ENCODE data around the gene STK10. TPM values are rescaled to one million over a fixed set of nuclear protein-coding genes. Genes with fewer than 3 reads are reported as not detected.
A peak's percentile ranks its signal among the peaks of the same experiment; 100 is the strongest.

STK10 gene
- polyA plus RNA-seq, 1 of the 3 experiments (the other 2 are of a cell fraction), result 11.0 TPM

DNA sequence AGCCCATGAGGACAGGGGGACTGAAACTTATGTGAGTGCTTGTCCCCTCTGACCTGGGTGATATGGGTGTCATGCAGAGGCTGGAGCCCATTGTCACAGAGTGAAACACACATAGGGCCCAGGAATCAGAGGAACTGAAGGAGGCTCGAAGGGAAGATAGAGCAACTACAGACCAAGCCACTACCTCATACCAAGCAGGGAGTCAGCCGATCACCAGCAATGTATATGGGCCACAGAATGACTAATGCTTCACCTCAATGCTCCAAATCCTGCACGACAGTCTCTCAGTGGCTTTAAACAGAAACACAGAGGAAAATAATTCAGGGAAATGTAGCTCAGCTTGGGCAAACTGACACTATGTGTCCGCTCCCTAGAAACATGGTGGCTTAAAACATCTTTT is 172.7 kb downstream of the STK10 start:
- Histone ChIP-seq H3K9me3 (no peaks in the 10 kb centered on the region), H3K36me3 (replicated peaks in 1 of 2; ENCODE audit: control insufficient read depth in 1 of 2, insufficient read depth in 2 of 2, low read length in 1 of 2) (no peaks in the 10 kb centered on the region), H3K9me2 (no peaks in the 10 kb centered on the region), H3K4me1 (ENCODE audit: control insufficient read depth in 1 of 2, insufficient read depth in 2 of 2, low read depth in 1 of 2, low read length in 1 of 2) (no peaks in the 10 kb centered on the region), H2AFZ (ENCODE audit: low read depth) (no peak overlapping the region), H3K4me2 (no peak overlapping the region), H3K9ac (no peak overlapping the region), H4K20me1 (ENCODE audit: insufficient read depth) (no peaks in the 10 kb centered on the region), H3F3A (replicated peaks; ENCODE audit: insufficient read depth) (no peaks in the 10 kb centered on the region), H3K4me3 (ENCODE audit: low read depth in 2 of 2, low read length in 1 of 2) (no peak overlapping the region), H3K27ac (ENCODE audit: low read depth in 2 of 2, low read length in 1 of 2) (no peak overlapping the region), H3K27me3 (ENCODE audit: insufficient read depth) (no peaks in the 10 kb centered on the region), H3K79me2 (ENCODE audit: insufficient read depth) (no peaks in the 10 kb centered on the region)
- DNase-seq, result no peak
- 87% methylated on average over 4 of the region's 4 CpGs for WGBS (ENCODE audit: low lambda C conversion rate)
- ChIA-PET POLR2A (no interaction called here), CTCF (no interaction called here)
- TF ChIP-seq GATA2 (CRISPR knock-in tag; IDR thresholded peaks at IDR 0.05), result no peak
- no peak for TF ChIP-seq TAF1 (IDR thresholded peaks at IDR 0.05; ENCODE audit: borderline replicate concordance, low read depth, low read length)

- WGBS (ENCODE audit: low lambda C conversion rate), result 86% methylated on average over 2 of the region's 2 CpGs
- no peaks in the 10 kb centered on the region for H3K36me3 ChIP-seq (replicated peaks in 1 of 2; ENCODE audit: control insufficient read depth in 1 of 2, insufficient read depth in 2 of 2, low read length in 1 of 2)
- H3K79me2 ChIP-seq (ENCODE audit: insufficient read depth), result peaks cover 19% of the 10 kb centered on the region
- no peak overlapping the region for H2AFZ ChIP-seq (ENCODE audit: low read depth)
- H3K9ac ChIP-seq, result no peak overlapping the region
- CTCF ChIA-PET, result interaction anchor here (0.8 to 3.1 kb wide), 4 partner anchors 31 to 283 kb away, joined by 3 to 25 read pairs (median 4); no protein-coding TSS in a partner anchor
- no peak overlapping the region for H3K4me2 ChIP-seq
- TF ChIP-seq, protein P1, sequence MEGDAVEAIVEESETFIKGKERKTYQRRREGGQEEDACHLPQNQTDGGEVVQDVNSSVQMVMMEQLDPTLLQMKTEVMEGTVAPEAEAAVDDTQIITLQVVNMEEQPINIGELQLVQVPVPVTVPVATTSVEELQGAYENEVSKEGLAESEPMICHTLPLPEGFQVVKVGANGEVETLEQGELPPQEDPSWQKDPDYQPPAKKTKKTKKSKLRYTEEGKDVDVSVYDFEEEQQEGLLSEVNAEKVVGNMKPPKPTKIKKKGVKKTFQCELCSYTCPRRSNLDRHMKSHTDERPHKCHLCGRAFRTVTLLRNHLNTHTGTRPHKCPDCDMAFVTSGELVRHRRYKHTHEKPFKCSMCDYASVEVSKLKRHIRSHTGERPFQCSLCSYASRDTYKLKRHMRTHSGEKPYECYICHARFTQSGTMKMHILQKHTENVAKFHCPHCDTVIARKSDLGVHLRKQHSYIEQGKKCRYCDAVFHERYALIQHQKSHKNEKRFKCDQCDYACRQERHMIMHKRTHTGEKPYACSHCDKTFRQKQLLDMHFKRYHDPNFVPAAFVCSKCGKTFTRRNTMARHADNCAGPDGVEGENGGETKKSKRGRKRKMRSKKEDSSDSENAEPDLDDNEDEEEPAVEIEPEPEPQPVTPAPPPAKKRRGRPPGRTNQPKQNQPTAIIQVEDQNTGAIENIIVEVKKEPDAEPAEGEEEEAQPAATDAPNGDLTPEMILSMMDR (IDR thresholded peaks at IDR 0.05), result peak; percentile 45
- TF ChIP-seq MXI1 (IDR thresholded peaks at IDR 0.05; ENCODE audit: low read depth, low read length) (0 out of 2 replicates have a peak, but pooled peaks have one; percentile 19), ELF1 (IDR thresholded peaks at IDR 0.05) (no peak), RAD21 (IDR thresholded peaks at IDR 0.05; ENCODE audit: low read length) (peak; percentile 67), GABPA (IDR thresholded peaks at IDR 0.05; ENCODE audit: low read depth) (no peak), CHD2 (IDR thresholded peaks at IDR 0.05; ENCODE audit: low read length, partially characterized antibody) (no peak), SMC3 (IDR thresholded peaks at IDR 0.05; ENCODE audit: low read depth, low read length) (peak; percentile 21; the same call in 1 of the 2 replicates)
- no peaks in the 10 kb centered on the region for H3K9me2 ChIP-seq
- H3K27ac ChIP-seq (ENCODE audit: low read depth in 2 of 2, low read length in 1 of 2), result no peak overlapping the region
- no peaks in the 10 kb centered on the region for H3K9me3 ChIP-seq
- H3K4me3 ChIP-seq (ENCODE audit: low read depth in 2 of 2, low read length in 1 of 2), result no peak overlapping the region
- H4K20me1 ChIP-seq (ENCODE audit: insufficient read depth), result peaks cover 5% of the 10 kb centered on the region
- no peak for DNase-seq
- no peaks in the 10 kb centered on the region for H3K27me3 ChIP-seq (ENCODE audit: insufficient read depth)
- POLR2A ChIA-PET, result no interaction called here
- H3F3A ChIP-seq (replicated peaks; ENCODE audit: insufficient read depth), result no peaks in the 10 kb centered on the region
- H3K4me1 ChIP-seq (ENCODE audit: control insufficient read depth in 1 of 2, insufficient read depth in 2 of 2, low read depth in 1 of 2, low read length in 1 of 2), result peaks cover 0 to 3% of the 10 kb centered on the region in 2 experiments; a peak in 2 of 4 replicates
These were observed 177.7 kb downstream of the STK10 start for GRCh38 chr5:172010278-172010677.

- no peak overlapping the region for H3K4me2 ChIP-seq
- peaks cover 11% of the 10 kb centered on the region for H4K20me1 ChIP-seq (ENCODE audit: insufficient read depth)
- no peak overlapping the region for H3K9ac ChIP-seq
- no peaks in the 10 kb centered on the region for H3K9me3 ChIP-seq
- no peak overlapping the region for H3K27ac ChIP-seq (ENCODE audit: low read depth in 2 of 2, low read length in 1 of 2)
- H3K9me2 ChIP-seq, result no peaks in the 10 kb centered on the region
- ChIA-PET CTCF (interaction anchor here (0.8 to 3.8 kb wide), 5 partner anchors 31 to 284 kb away, joined by 3 to 25 read pairs (median 6); no protein-coding TSS in a partner anchor), POLR2A (no interaction called here)
- peaks cover 25% of the 10 kb centered on the region for H3K79me2 ChIP-seq (ENCODE audit: insufficient read depth)
- 70% methylated on average over 5 of the region's 5 CpGs for WGBS (ENCODE audit: low lambda C conversion rate)
- no peak overlapping the region for H3K4me3 ChIP-seq (ENCODE audit: low read depth in 2 of 2, low read length in 1 of 2)
- no peaks in the 10 kb centered on the region for H3F3A ChIP-seq (replicated peaks; ENCODE audit: insufficient read depth)
- DNase-seq, result no peak
- no peaks in the 10 kb centered on the region for H3K36me3 ChIP-seq (replicated peaks in 1 of 2; ENCODE audit: control insufficient read depth in 1 of 2, insufficient read depth in 2 of 2, low read length in 1 of 2)
- peaks cover 0 to 3% of the 10 kb centered on the region in 2 experiments; a peak in 3 of 4 replicates for H3K4me1 ChIP-seq (ENCODE audit: control insufficient read depth in 1 of 2, insufficient read depth in 2 of 2, low read depth in 1 of 2, low read length in 1 of 2)
- H2AFZ ChIP-seq (ENCODE audit: low read depth), result no peak overlapping the region
- no peaks in the 10 kb centered on the region for H3K27me3 ChIP-seq (ENCODE audit: insufficient read depth)
- TF ChIP-seq EP300 (IDR thresholded peaks at IDR 0.05; ENCODE audit: borderline replicate concordance in 1 of 2, low read depth in 1 of 2, low read length in 1 of 2) (no peak), MXI1 (IDR thresholded peaks at IDR 0.05; ENCODE audit: low read depth, low read length) (no peak), TAF1 (IDR thresholded peaks at IDR 0.05; ENCODE audit: borderline replicate concordance, low read depth, low read length) (no peak), SMC3 (IDR thresholded peaks at IDR 0.05; ENCODE audit: low read depth, low read length) (no peak), TEAD4 (IDR thresholded peaks at IDR 0.05; ENCODE audit: borderline replicate concordance, insufficient read depth) (no peak), NRF1 (IDR thresholded peaks at IDR 0.05; ENCODE audit: low read depth, low read length) (no peak), SIN3A (IDR thresholded peaks at IDR 0.05; ENCODE audit: borderline replicate concordance, low read depth, low read length) (no peak), POLR2AphosphoS5 (IDR thresholded peaks at IDR 0.05; ENCODE audit: low read depth, low read length) (no peak)
- TF ChIP-seq, protein P1 (IDR thresholded peaks at IDR 0.05), result no peak
These were observed 178.3 kb downstream of the STK10 start for GRCh38 chr5:172009536-172010270.
